Psoas muscle (tissue), 8 donors: Measurements from ENCODE around the gene LRP5. TPM values are rescaled to one million over a fixed set of nuclear protein-coding genes. Genes with fewer than 3 reads are reported as not detected.

Experiments used
- ATAC-seq, 4 donors: fragments of 200-7000 bp; cut with Tn5 transposase; one replicate each; pipeline ENCODE4 v1.9.1; 2020; ENCODE audit warnings: moderate library complexity in 3 of 4, mild to moderate bottlenecking in 2 of 4
- DNase-seq, 2 donors: peaks; one replicate each; pipeline ENCODE4 v3.0.0-alpha.2; 2020
- H3K27ac ChIP-seq: fragments of 200-600 bp; one replicate; pipeline ENCODE4 v1.8.0; 2022
- H3K27me3 ChIP-seq, 3 donors: fragments of 200-600 bp in 1 of 3; one replicate each; pipeline versions ENCODE4 v1.6.1 to v1.8.0; 2013 to 2022; ENCODE audit warnings: low read length in 2 of 3, mild to moderate bottlenecking in 2 of 3, moderate library complexity in 1 of 3; ENCODE audit not compliant: insufficient read depth in 3 of 3
- H3K36me3 ChIP-seq, 2 donors: fragments of 200-600 bp in 1 of 2; one replicate each; pipeline versions ENCODE4 v1.6.1 to v1.8.0; 2013 to 2022; ENCODE audit warnings: low read depth in 1 of 2, mild to moderate bottlenecking in 1 of 2, moderate library complexity in 1 of 2; ENCODE audit not compliant: insufficient read depth in 1 of 2
- H3K4me1 ChIP-seq: fragments of 200-600 bp; one replicate; pipeline ENCODE4 v1.8.0; 2022
- H3K4me3 ChIP-seq: fragments of 200-600 bp; one replicate; pipeline ENCODE4 v1.8.0; 2022; ENCODE audit warnings: mild to moderate bottlenecking
- H3K9me3 ChIP-seq: fragments of 200-600 bp; one replicate; pipeline ENCODE4 v1.8.0; 2022
- CTCF ChIP-seq: fragments of 200-600 bp; IDR thresholded peaks from one replicate; pipeline ENCODE4 v1.8.0; 2022; ENCODE audit warnings: antibody characterized with exemption
- WGBS, 3 donors: extraction: QIAGEN DNeasy Blood & Tissue Kit; methylation state at CpG; one replicate each; pipeline versions ENCODE4 v1.1.6 to v1.1.7; 2013; 5-methylcytosine and 5-hydroxymethylcytosine counted together
- intact Hi-C, 2 donors: fragments of 100-400 bp; cut with DNase I; formaldehyde crosslinking; loops; one replicate each; pipeline versions ENCODE4 v1.11.0 to v1.14.2; 2022
- polyA plus RNA-seq, 3 donors: library from polyadenylated mRNA; stranded (reverse); fragments of 200-250 nt; gene quantifications; one replicate each; pipeline ENCODE4 v1.2.3, GENCODE V29; 2013
- total RNA-seq, 4 donors: library from RNA; stranded (reverse); fragmentation: NEBNext Ultra II Directional in 2 of 4; extraction: Animal tissue kit (Norgen Biotek cat#: 25700) in 2 of 4; gene quantifications; one replicate each; pipeline versions ENCODE4 v1.2.1 to v1.2.4, GENCODE V29; 2021 to 2023
- donor health status: healthy with polysubstance abuse.
- donor health status: DM: no; HTN: no; CAD: no; lungs with moderate emphysema.
- donor health status: Bipolar disorder and iron deficiency.
- donor health status: healthy.
- donor health status: DM: yes; HTN: yes; CAD: no.
- donor health status: DM: no; HTN: no; CAD: no.
- donor health status: DM: no; HTN: no; CAD: no.
- donor health status: DM: yes; HTN: yes; CAD: no.

LRP5 gene
- total and polyA plus RNA-seq, 7 donors, result 5.3 to 19.2 (median 16.7) TPM

GRCh38 chr11:68351450-68352275 lies 39.3 kb downstream of the LRP5 start:
- no peaks in the 10 kb centered on the region for H3K9me3 ChIP-seq
- no peak overlapping the region for H3K27ac ChIP-seq
- peaks cover 23% of the 10 kb centered on the region for H3K4me1 ChIP-seq
- intact Hi-C loops, result no loop called here
- 85 to 91% (median 89%) methylated on average over 32 of the region's 32 CpGs for WGBS, 3 donors
- no peak overlapping the region for H3K4me3 ChIP-seq
- ATAC-seq, result no peak
- H3K36me3 ChIP-seq, result no peaks in the 10 kb centered on the region
- no peaks in the 10 kb centered on the region for H3K27me3 ChIP-seq
- no peak for TF ChIP-seq CTCF
- DNase-seq, result no peak

GRCh38 chr11:68352591-68352990 lies 40.2 kb downstream of the LRP5 start:
- H3K4me3 ChIP-seq, result no peak overlapping the region
- no peaks in the 10 kb centered on the region for H3K9me3 ChIP-seq
- no peak overlapping the region for H3K27ac ChIP-seq
- no peaks in the 10 kb centered on the region for H3K27me3 ChIP-seq
- peaks cover 18% of the 10 kb centered on the region for H3K4me1 ChIP-seq
- ATAC-seq, result no peak
- H3K36me3 ChIP-seq, result peaks cover 0 to under 1% of the 10 kb centered on the region in 2 donors
- intact Hi-C loops, result no loop called here
- WGBS, 3 donors, result 95 to 97% (median 97%) methylated on average over 4 of the region's 4 CpGs
- TF ChIP-seq CTCF, result no peak
- no peak for DNase-seq

GRCh38 chr11:68353118-68353517 lies 40.7 kb downstream of the LRP5 start:
- Histone ChIP-seq H3K27ac (peak overlapping the region; percentile 68), H3K4me1 (peaks cover 18% of the 10 kb centered on the region), H3K4me3 (no peak overlapping the region), H3K36me3 (peaks cover 0 to 3% of the 10 kb centered on the region in 2 donors), H3K27me3 (no peaks in the 10 kb centered on the region), H3K9me3 (no peaks in the 10 kb centered on the region)
- ATAC-seq (peak in 1 of 4 donors; percentile 8), DNase-seq (no peak)
- TF ChIP-seq CTCF, result no peak
- intact Hi-C loops, result no loop called here
- 70 to 76% (median 74%) methylated on average over 7 of the region's 7 CpGs for WGBS, 3 donors

GRCh38 chr11:68353669-68354068 lies 41.3 kb downstream of the LRP5 start:
- no peaks in the 10 kb centered on the region for H3K27me3 ChIP-seq
- peak; percentile 12 to 21 (median 20) for ATAC-seq

More at GRCh38 chr11:68353669-68354068, 41.3 kb downstream of the LRP5 start:
- Histone ChIP-seq H3K27ac (peak overlapping the region; percentile 68), H3K4me1 (peaks cover 18% of the 10 kb centered on the region), H3K4me3 (no peak overlapping the region), H3K36me3 (peaks cover 0 to 9% of the 10 kb centered on the region in 2 donors), H3K9me3 (no peaks in the 10 kb centered on the region)
- DNase-seq, result no peak
- 64 to 80% (median 65%) methylated on average over 11 of the region's 11 CpGs for WGBS, 3 donors
- intact Hi-C loops, result no loop called here
- no peak for TF ChIP-seq CTCF
